Breast epithelium (tissue), 3 donors: ENCODE data around the gene VAPB.

Experiments used
- CTCF ChIP-seq, 3 donors: fragments of 450-650 bp; IDR thresholded peaks; one replicate each; pipeline ENCODE4 v1.5.1; 2016 to 2017; ENCODE audit warnings: antibody characterized with exemption in 3 of 3, mild to moderate bottlenecking in 3 of 3, moderate library complexity in 3 of 3
- POLR2A ChIP-seq: fragments of 450-650 bp; IDR thresholded peaks from one replicate; pipeline ENCODE4 v1.6.1; 2016; ENCODE audit warnings: antibody characterized with exemption, mild to moderate bottlenecking, moderate library complexity
- POLR2AphosphoS5 ChIP-seq, 3 donors: sonication (generic); formaldehyde crosslinking; IDR thresholded peaks; one replicate each; pipeline ENCODE4 v1.6.1; 2017; ENCODE audit warnings: antibody characterized with exemption in 3 of 3

GRCh38 chr20:58393299-58393698 lies 4.3 kb downstream of the VAPB start:
- TF ChIP-seq CTCF (IDR thresholded peaks at IDR 0.05) = no peak
- no peak for TF ChIP-seq POLR2AphosphoS5 (IDR thresholded peaks at IDR 0.05)
- no peak for TF ChIP-seq POLR2A
